HG02678 (cell line): ENCODE results near the gene HEPHL1.

Experiments
- ATAC-seq: cut with Tn5 transposase; IDR thresholded peaks from one replicate; pipeline ENCODE4 v1.9.1; 2021; ENCODE audit warnings: mild to moderate bottlenecking, moderate library complexity; ENCODE audit not compliant: unreplicated experiment

Gene HEPHL1

GRCh38 chr11:94128291-94128745 is 107.2 kb downstream of the HEPHL1 start:
- peak; percentile 18 for ATAC-seq

GRCh38 chr11:94128746-94129511 is 107.8 kb downstream of the HEPHL1 start, which contains the start of gene PANX1:
TSS of gene PANX1 (plus strand) at chr11:94128841. CDS start at chr11:94129313, 472 bp downstream.
- ATAC-seq, result peak; percentile 89

- ATAC-seq, result no peak
Observed at GRCh38 chr11:94129512-94130297, 108.6 kb downstream of the HEPHL1 start.

GRCh38 chr11:94130298-94131046 is 109.3 kb downstream of the HEPHL1 start:
- ATAC-seq, result no peak

- no peak for ATAC-seq
Observed at GRCh38 chr11:94131047-94131717, 110.0 kb downstream of the HEPHL1 start.

GRCh38 chr11:94131718-94132115 is 110.6 kb downstream of the HEPHL1 start:
- no peak for ATAC-seq

- no peak for ATAC-seq
Observed at GRCh38 chr11:94132152-94132558, 111.0 kb downstream of the HEPHL1 start.

GRCh38 chr11:94132823-94133408 is 111.8 kb downstream of the HEPHL1 start:
- no peak for ATAC-seq

- ATAC-seq, result no peak
Observed at GRCh38 chr11:94133752-94134151, 112.6 kb downstream of the HEPHL1 start.

GRCh38 chr11:94134651-94135512 is 113.7 kb downstream of the HEPHL1 start:
- ATAC-seq, result no peak

GRCh38 chr11:94139416-94139815 is 118.3 kb downstream of the HEPHL1 start:
- no peak for ATAC-seq

GRCh38 chr11:94140154-94140655 is 119.1 kb downstream of the HEPHL1 start:
- no peak for ATAC-seq

- no peak for ATAC-seq
Observed at GRCh38 chr11:94141511-94142307, 120.6 kb downstream of the HEPHL1 start.

- ATAC-seq, result no peak
Observed at GRCh38 chr11:94142308-94143281, 121.4 kb downstream of the HEPHL1 start.

GRCh38 chr11:94144216-94144615 is 123.1 kb downstream of the HEPHL1 start:
- no peak for ATAC-seq

- no peak for ATAC-seq
Observed at GRCh38 chr11:94144664-94145063, 123.5 kb downstream of the HEPHL1 start.

GRCh38 chr11:94145431-94145830 is 124.3 kb downstream of the HEPHL1 start:
- no peak for ATAC-seq
